K562 (cell line): Measurements from ENCODE around the gene PXK. TPM values are rescaled to one million over a fixed set of nuclear protein-coding genes. Genes with fewer than 3 reads are reported as not detected.

Experiments
- ATAC-seq: fragments of 200-7000 bp; cut with Tn5 transposase; 3 replicates; pipeline ENCODE4 v1.9.1; 2020; ENCODE audit warnings: moderate library complexity
- BruUV-seq: library from RNA; stranded (reverse); fragments of 400-500 nt; replicated peaks from 2 replicates; lab custom pipeline; 2021; lab: Mats Ljungman, UMichigan
- CTCF ChIA-PET: fragments of 300-600 bp; formaldehyde crosslinking; extraction: SDS; loops from one replicate; lab custom pipeline; 2021; ENCODE audit warnings: low intra/inter-chr PET ratio; lab: Yijun Ruan, JAX
- POLR2A ChIA-PET: fragments of 300-600, 350-650 bp; sonication (Branson Sonifier 250); formaldehyde crosslinking; extraction: SDS; loops from one replicate; lab custom pipeline; 2021; ENCODE audit warnings: antibody characterized with exemption, inconsistent platforms; lab: Yijun Ruan, JAX
- DNase-seq, 4 experiments: peaks; one replicate each; pipeline versions ENCODE4 v3.0.0 to v3.0.0-alpha.2; 2011 to 2018; ENCODE audit warnings: low spot score in 3 of 4, mixed read lengths in 3 of 4; ENCODE audit errors: extremely low read depth in 1 of 4
- FAIRE-seq: peaks from 2 replicates; lab custom pipeline; 2011; peaks lifted over from hg19 to GRCh38; lab: Jason Lieb, UNC
- H2AFZ ChIP-seq: 2 replicates; pipeline ENCODE4 v1.6.0; 2011; ENCODE audit warnings: low read depth, low read length, control low read depth, inconsistent platforms
- H3K27ac ChIP-seq: fragments of 200-600 bp; 3 replicates; pipeline ENCODE4 v1.8.0; 2011; ENCODE audit warnings: low read depth, mild to moderate bottlenecking, control low read depth, inconsistent platforms, low read length, moderate library complexity, mixed read lengths; ENCODE audit errors: extremely low read depth
- H3K27me3 ChIP-seq, 2 experiments: fragments of 300-600 bp in 1 of 2; 2 replicates in 1 of 2; 3 replicates in 1 of 2; pipeline versions ENCODE4 v1.6.0 to v1.8.0; 2011; ENCODE audit warnings: inconsistent platforms in 2 of 2, low read length in 2 of 2, mild to moderate bottlenecking in 1 of 2, mixed read lengths in 1 of 2, moderate library complexity in 1 of 2; ENCODE audit not compliant: control insufficient read depth in 2 of 2, insufficient read depth in 2 of 2
- H3K36me3 ChIP-seq: fragments of 300-600 bp; 3 replicates; pipeline ENCODE4 v1.8.0; 2011; ENCODE audit warnings: mild to moderate bottlenecking, low read length, inconsistent platforms; ENCODE audit not compliant: control insufficient read depth, insufficient read depth
- H3K4me1 ChIP-seq, 2 experiments: fragments of 200-600 bp in 1 of 2; replicated peaks in 1 of 2; 2 replicates in 1 of 2; 3 replicates in 1 of 2; pipeline versions ENCODE4 v1.5.1 to v1.8.0; 2011; ENCODE audit warnings: inconsistent platforms in 2 of 2, low read length in 2 of 2, mild to moderate bottlenecking in 1 of 2, mixed read lengths in 1 of 2, moderate library complexity in 1 of 2; ENCODE audit not compliant: control insufficient read depth in 2 of 2, insufficient read depth in 2 of 2
- H3K4me2 ChIP-seq: 2 replicates; pipeline ENCODE4 v1.6.1; 2011; ENCODE audit warnings: low read length, control low read depth, inconsistent platforms, mixed read lengths; ENCODE audit not compliant: insufficient read depth
- H3K4me3 ChIP-seq: fragments of 200-600 bp; sonication (generic), shearing (Covaris generic); 2 replicates; pipeline ENCODE4 v1.5.1; 2016; ENCODE audit warnings: control low read depth, inconsistent platforms
- H3K79me2 ChIP-seq: fragments of 200-600 bp; 3 replicates; pipeline ENCODE4 v1.8.0; 2011; ENCODE audit warnings: low read length, inconsistent platforms; ENCODE audit not compliant: control insufficient read depth, insufficient read depth
- H3K9ac ChIP-seq, 2 experiments: 2 replicates each; pipeline versions ENCODE4 v1.6.0 to v1.6.1; 2011; ENCODE audit warnings: low read depth in 2 of 2, low read length in 2 of 2, control low read depth in 1 of 2, inconsistent platforms in 1 of 2, mild to moderate bottlenecking in 1 of 2, mixed read lengths in 1 of 2; ENCODE audit not compliant: insufficient read depth in 1 of 2
- H3K9me1 ChIP-seq: one replicate; pipeline ENCODE4 v1.6.0; 2011; ENCODE audit warnings: inconsistent platforms, mild to moderate bottlenecking, low read length, moderate library complexity; ENCODE audit not compliant: control insufficient read depth, insufficient read depth
- H3K9me3 ChIP-seq: replicated peaks from 2 replicates; pipeline ENCODE4 v1.5.1; 2011; ENCODE audit warnings: low read depth, low read length, inconsistent platforms; ENCODE audit not compliant: control insufficient read depth, insufficient read depth
- H4K20me1 ChIP-seq: replicated peaks from 2 replicates; pipeline ENCODE4 v1.6.1; 2011; ENCODE audit warnings: low read length, inconsistent platforms, mixed read lengths; ENCODE audit not compliant: control insufficient read depth, insufficient read depth
- HMG20A ChIP-seq: fragments of 450-650 bp; formaldehyde crosslinking; conservative IDR thresholded peaks from 2 replicates; pipeline ENCODE4 v1.4.0; 2020; ENCODE audit warnings: mild to moderate bottlenecking, mixed read lengths
- HMG20B ChIP-seq: fragments of 250-450 bp; sonication (Bioruptor Pico); IDR thresholded peaks from 2 replicates; pipeline ENCODE4 v1.5.0; 2021; ENCODE audit warnings: mild to moderate bottlenecking
- NFIC ChIP-seq: fragments of 450-650 bp; IDR thresholded peaks from 2 replicates; pipeline ENCODE4 v1.6.1; 2017; ENCODE audit warnings: mild to moderate bottlenecking, inconsistent platforms
- PHB2 ChIP-seq: fragments of 450-650 bp; IDR thresholded peaks from 2 replicates; pipeline ENCODE4 v1.6.1; 2017; ENCODE audit warnings: low read depth
- POLR2B ChIP-seq: fragments of 450-650 bp; IDR thresholded peaks from 2 replicates; pipeline ENCODE4 v1.6.1; 2018; ENCODE audit warnings: low read depth; ENCODE audit not compliant: partially characterized antibody
- SIN3B ChIP-seq: fragments of 450-650 bp; IDR thresholded peaks from 2 replicates; pipeline ENCODE4 v1.6.1; 2017; ENCODE audit warnings: low read depth, mild to moderate bottlenecking, moderate library complexity
- SMARCB1 ChIP-seq: IDR thresholded peaks from 2 replicates; pipeline ENCODE4 v1.6.1; 2011; ENCODE audit warnings: improper control_type of control experiment, low read depth; ENCODE audit not compliant: insufficient read length
- ZNF717 ChIP-seq: fragments of 250-450 bp; sonication (Bioruptor Pico); IDR thresholded peaks from 2 replicates; pipeline ENCODE4 v1.5.0; 2021
- ZNF778 ChIP-seq: fragments of 450-650 bp; formaldehyde crosslinking; IDR thresholded peaks from 2 replicates; pipeline ENCODE4 v1.4.0; 2020; ENCODE audit warnings: mild to moderate bottlenecking, moderate library complexity
- ZSCAN29 ChIP-seq: fragments of 450-650 bp; IDR thresholded peaks from 2 replicates; pipeline ENCODE4 v1.6.1; 2017
- WGBS: fragments of 100-300 bp; shearing (Covaris generic); methylation state at CpG from one replicate; pipeline ENCODE4 v1.1.6; 2016; ENCODE audit warnings: low coverage, mixed read lengths; ENCODE audit not compliant: insufficient coverage; ENCODE audit errors: missing lambda C conversion rate; 5-methylcytosine and 5-hydroxymethylcytosine counted together
- in situ Hi-C: fragments of 300-500 bp; cut with MboI; formaldehyde crosslinking; loops from 4 replicates; pipeline ENCODE4 v1.15.0; 2018; ENCODE audit warnings: inconsistent platforms, mixed read lengths
- intact Hi-C: fragments of 100-400 bp; cut with micrococcal nuclease; formaldehyde crosslinking; loops from 2 replicates; pipeline ENCODE4 v1.14.2; 2022
- polyA plus RNA-seq, 8 experiments: library from polyadenylated mRNA; depleted of rRNA in 4 of 8; stranded (reverse) in 5 of 8; unstranded in 3 of 8; fragments of >200 nt; fragmentation: Nextera tagmentation in 2 of 8; fragmentation: Illumina TruSeq in 1 of 8; extraction: Ambion mirVana in 2 of 8; extraction: Trizol in 1 of 8; gene quantifications; 2 replicates each; pipeline versions ENCODE4 v1.2.1 to v1.2.3, GENCODE V29; 2011 to 2014; ENCODE audit warnings: inconsistent platforms in 1 of 8, missing spikeins in 1 of 8
- total RNA-seq, 7 experiments: library from RNA; depleted of rRNA in 6 of 7; stranded (reverse); fragments of >200 nt in 6 of 7; fragmentation: Illumina TruSeq in 2 of 7; extraction: Trizol in 2 of 7; gene quantifications; 2 replicates each; pipeline versions ENCODE4 v1.2.1 to v1.2.3, GENCODE V29; 2011 to 2021; ENCODE audit warnings: low replicate concordance in 1 of 7
- TF ChIP-seq, protein P1 (sequence below): fragments of 450-650 bp; IDR thresholded peaks from 2 replicates; pipeline ENCODE4 v1.6.1; 2017; ENCODE audit warnings: mild to moderate bottlenecking, moderate library complexity
- TF ChIP-seq, protein P2 (sequence below): fragments of 250-450 bp; sonication (Bioruptor Pico); IDR thresholded peaks from 2 replicates; pipeline ENCODE4 v1.8.0; 2022; ENCODE audit warnings: moderate library complexity, mild to moderate bottlenecking, inconsistent platforms
- TF ChIP-seq, protein P3 (sequence below): fragments of 250-450 bp; sonication (Bioruptor Pico); IDR thresholded peaks from 2 replicates; pipeline ENCODE4 v1.4.0; 2020; ENCODE audit warnings: mild to moderate bottlenecking
- TF ChIP-seq, protein P4 (sequence below): fragments of 200-400 bp; formaldehyde crosslinking; IDR thresholded peaks from 2 replicates; pipeline ENCODE4 v1.6.1; 2017; ENCODE audit warnings: mild to moderate bottlenecking, low read depth, low read length, moderate library complexity
- TF ChIP-seq, protein P5 (sequence below): fragments of 250-450 bp; sonication (Bioruptor Pico); IDR thresholded peaks from 2 replicates; pipeline ENCODE4 v1.9.0; 2021; ENCODE audit warnings: mild to moderate bottlenecking

PXK gene
- total and polyA plus RNA-seq, 9 of the 15 experiments (the other 6 are each of a cell fraction or from before 2014, with no cell fraction given): 3.3 to 19.9 (median 11.3) TPM

DNA sequence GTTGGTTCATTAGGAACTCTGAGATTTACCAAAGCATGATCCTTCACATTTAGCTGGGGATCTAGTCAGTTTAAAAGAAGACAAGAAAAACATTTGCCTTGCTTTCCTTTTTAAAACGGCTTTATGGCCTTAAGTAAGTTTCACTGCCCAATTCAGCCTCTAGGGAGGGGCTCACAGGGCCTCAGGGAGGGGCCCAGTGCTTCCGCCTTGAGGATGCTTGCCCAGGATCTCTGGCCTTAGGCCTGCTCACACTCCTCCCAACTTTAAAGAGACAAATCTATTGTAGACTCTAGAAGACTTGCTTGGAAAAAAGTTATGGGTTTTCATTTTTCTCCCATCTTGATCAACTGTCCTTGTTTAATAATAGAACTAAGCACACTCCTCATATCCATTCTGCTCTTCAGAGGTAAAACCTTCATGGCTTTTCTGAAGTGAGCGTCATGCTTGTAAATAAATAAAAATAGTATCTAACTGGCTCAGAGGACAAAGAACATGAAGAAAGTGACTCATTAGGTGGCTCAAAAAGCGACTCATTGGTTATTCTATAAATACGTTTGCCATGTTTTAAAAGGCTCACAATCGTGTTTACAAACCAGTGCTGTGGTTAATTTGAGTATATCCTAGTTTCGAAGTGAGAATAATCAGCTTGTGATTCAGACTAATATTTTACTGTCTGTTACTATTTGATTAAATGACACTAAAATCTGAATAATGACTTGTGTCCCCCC is 87.3 kb downstream of the PXK start (continued):
- TF ChIP-seq, protein P1, sequence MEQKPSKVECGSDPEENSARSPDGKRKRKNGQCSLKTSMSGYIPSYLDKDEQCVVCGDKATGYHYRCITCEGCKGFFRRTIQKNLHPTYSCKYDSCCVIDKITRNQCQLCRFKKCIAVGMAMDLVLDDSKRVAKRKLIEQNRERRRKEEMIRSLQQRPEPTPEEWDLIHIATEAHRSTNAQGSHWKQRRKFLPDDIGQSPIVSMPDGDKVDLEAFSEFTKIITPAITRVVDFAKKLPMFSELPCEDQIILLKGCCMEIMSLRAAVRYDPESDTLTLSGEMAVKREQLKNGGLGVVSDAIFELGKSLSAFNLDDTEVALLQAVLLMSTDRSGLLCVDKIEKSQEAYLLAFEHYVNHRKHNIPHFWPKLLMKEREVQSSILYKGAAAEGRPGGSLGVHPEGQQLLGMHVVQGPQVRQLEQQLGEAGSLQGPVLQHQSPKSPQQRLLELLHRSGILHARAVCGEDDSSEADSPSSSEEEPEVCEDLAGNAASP: no peak
- TF ChIP-seq HMG20B (CRISPR knock-in tag): no peak

DNA sequence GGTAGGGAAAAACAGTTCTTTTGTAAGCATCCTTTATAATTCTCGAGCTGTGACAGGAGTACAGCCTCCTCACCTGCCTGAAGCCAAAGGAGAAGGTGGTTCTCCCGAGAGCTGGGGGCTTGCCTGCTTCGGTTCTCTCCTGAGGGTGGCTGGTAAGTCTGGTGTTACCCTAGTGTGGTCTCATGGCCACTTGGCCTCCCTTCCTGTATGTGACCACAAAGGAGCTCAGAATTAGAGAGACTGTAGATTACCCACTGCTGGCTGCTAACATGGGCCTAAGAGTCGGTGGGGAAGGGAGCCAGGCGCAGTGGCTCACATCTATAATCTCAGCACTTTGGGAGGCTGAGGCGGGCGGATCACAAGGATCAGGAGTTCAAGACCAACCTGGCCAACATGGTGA is 88.3 kb downstream of the PXK start:
- DNase-seq: no peak
- no peaks in the 10 kb centered on the region for H3K79me2 ChIP-seq
- CTCF ChIA-PET: no interaction called here
- H3K4me3 ChIP-seq: no peak overlapping the region
- no peaks in the 10 kb centered on the region for H3K9me3 ChIP-seq
- H3K4me1 ChIP-seq: no peaks in the 10 kb centered on the region; a peak in 1 of 5 replicates
- ATAC-seq: no peak
- intact Hi-C loops: loop anchor here (5.0 kb wide), 1 partner anchor 211 kb away; no protein-coding TSS in a partner anchor
- FAIRE-seq: no peak
- no peaks in the 10 kb centered on the region for H3K9me1 ChIP-seq
- WGBS: 90% methylated on average over 6 of the region's 7 CpGs
- H2AFZ ChIP-seq: no peak overlapping the region
- no peaks in the 10 kb centered on the region for H3K27me3 ChIP-seq
- no TSS peak for BruUV-seq
- no peak overlapping the region for H3K4me2 ChIP-seq
- H3K9ac ChIP-seq: no peak overlapping the region
- H3K36me3 ChIP-seq: peaks cover 26% of the 10 kb centered on the region; the same call in 2 of the 3 replicates
- in situ Hi-C loops: no loop called here
- no peak overlapping the region for H3K27ac ChIP-seq
- H4K20me1 ChIP-seq: no peaks in the 10 kb centered on the region
- POLR2A ChIA-PET: interaction anchor here (0.6 to 1.9 kb wide), 4 partner anchors 13 to 139 kb away, joined by 3 to 6 read pairs (median 3); partner anchors contain the start of gene PDHB
- TF ChIP-seq, protein P2, sequence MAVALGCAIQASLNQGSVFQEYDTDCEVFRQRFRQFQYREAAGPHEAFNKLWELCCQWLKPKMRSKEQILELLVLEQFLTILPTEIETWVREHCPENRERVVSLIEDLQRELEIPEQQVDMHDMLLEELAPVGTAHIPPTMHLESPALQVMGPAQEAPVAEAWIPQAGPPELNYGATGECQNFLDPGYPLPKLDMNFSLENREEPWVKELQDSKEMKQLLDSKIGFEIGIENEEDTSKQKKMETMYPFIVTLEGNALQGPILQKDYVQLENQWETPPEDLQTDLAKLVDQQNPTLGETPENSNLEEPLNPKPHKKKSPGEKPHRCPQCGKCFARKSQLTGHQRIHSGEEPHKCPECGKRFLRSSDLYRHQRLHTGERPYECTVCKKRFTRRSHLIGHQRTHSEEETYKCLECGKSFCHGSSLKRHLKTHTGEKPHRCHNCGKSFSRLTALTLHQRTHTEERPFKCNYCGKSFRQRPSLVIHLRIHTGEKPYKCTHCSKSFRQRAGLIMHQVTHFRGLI (CRISPR knock-in tag): no peak
- TF ChIP-seq SMARCB1: no peak
- TF ChIP-seq NFIC: no peak
- TF ChIP-seq ZSCAN29: no peak
- no peak for TF ChIP-seq PHB2
- no peak for TF ChIP-seq HMG20A
- TF ChIP-seq POLR2B: no peak
- no peak for TF ChIP-seq SIN3B
- TF ChIP-seq, protein P3, sequence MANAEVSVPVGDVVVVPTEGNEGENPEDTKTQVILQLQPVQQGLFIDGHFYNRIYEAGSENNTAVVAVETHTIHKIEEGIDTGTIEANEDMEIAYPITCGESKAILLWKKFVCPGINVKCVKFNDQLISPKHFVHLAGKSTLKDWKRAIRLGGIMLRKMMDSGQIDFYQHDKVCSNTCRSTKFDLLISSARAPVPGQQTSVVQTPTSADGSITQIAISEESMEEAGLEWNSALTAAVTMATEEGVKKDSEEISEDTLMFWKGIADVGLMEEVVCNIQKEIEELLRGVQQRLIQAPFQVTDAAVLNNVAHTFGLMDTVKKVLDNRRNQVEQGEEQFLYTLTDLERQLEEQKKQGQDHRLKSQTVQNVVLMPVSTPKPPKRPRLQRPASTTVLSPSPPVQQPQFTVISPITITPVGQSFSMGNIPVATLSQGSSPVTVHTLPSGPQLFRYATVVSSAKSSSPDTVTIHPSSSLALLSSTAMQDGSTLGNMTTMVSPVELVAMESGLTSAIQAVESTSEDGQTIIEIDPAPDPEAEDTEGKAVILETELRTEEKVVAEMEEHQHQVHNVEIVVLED: no peak
- TF ChIP-seq, protein P4, sequence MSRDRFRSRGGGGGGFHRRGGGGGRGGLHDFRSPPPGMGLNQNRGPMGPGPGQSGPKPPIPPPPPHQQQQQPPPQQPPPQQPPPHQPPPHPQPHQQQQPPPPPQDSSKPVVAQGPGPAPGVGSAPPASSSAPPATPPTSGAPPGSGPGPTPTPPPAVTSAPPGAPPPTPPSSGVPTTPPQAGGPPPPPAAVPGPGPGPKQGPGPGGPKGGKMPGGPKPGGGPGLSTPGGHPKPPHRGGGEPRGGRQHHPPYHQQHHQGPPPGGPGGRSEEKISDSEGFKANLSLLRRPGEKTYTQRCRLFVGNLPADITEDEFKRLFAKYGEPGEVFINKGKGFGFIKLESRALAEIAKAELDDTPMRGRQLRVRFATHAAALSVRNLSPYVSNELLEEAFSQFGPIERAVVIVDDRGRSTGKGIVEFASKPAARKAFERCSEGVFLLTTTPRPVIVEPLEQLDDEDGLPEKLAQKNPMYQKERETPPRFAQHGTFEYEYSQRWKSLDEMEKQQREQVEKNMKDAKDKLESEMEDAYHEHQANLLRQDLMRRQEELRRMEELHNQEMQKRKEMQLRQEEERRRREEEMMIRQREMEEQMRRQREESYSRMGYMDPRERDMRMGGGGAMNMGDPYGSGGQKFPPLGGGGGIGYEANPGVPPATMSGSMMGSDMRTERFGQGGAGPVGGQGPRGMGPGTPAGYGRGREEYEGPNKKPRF: no peak
- TF ChIP-seq, protein P5, sequence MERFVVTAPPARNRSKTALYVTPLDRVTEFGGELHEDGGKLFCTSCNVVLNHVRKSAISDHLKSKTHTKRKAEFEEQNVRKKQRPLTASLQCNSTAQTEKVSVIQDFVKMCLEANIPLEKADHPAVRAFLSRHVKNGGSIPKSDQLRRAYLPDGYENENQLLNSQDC (CRISPR knock-in tag): no peak
- no peak for TF ChIP-seq ZNF717 (CRISPR knock-in tag)
- TF ChIP-seq ZNF778 (CRISPR knock-in tag): no peak
